HG02588 (cell line): ENCODE results near the gene KLHL14.
"Not testable (repeated sequence)": the region's sequence is repeated elsewhere in the genome, so short reads cannot be mapped to it uniquely, and the experiment has no call there.

Experiments used
- ATAC-seq: cut with Tn5 transposase; IDR thresholded peaks from one replicate; pipeline ENCODE4 v1.9.1; 2021; ENCODE audit warnings: mild to moderate bottlenecking, moderate library complexity; ENCODE audit not compliant: unreplicated experiment

KLHL14 gene, protein sequence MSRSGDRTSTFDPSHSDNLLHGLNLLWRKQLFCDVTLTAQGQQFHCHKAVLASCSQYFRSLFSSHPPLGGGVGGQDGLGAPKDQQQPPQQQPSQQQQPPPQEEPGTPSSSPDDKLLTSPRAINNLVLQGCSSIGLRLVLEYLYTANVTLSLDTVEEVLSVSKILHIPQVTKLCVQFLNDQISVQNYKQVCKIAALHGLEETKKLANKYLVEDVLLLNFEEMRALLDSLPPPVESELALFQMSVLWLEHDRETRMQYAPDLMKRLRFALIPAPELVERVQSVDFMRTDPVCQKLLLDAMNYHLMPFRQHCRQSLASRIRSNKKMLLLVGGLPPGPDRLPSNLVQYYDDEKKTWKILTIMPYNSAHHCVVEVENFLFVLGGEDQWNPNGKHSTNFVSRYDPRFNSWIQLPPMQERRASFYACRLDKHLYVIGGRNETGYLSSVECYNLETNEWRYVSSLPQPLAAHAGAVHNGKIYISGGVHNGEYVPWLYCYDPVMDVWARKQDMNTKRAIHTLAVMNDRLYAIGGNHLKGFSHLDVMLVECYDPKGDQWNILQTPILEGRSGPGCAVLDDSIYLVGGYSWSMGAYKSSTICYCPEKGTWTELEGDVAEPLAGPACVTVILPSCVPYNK

DNA sequence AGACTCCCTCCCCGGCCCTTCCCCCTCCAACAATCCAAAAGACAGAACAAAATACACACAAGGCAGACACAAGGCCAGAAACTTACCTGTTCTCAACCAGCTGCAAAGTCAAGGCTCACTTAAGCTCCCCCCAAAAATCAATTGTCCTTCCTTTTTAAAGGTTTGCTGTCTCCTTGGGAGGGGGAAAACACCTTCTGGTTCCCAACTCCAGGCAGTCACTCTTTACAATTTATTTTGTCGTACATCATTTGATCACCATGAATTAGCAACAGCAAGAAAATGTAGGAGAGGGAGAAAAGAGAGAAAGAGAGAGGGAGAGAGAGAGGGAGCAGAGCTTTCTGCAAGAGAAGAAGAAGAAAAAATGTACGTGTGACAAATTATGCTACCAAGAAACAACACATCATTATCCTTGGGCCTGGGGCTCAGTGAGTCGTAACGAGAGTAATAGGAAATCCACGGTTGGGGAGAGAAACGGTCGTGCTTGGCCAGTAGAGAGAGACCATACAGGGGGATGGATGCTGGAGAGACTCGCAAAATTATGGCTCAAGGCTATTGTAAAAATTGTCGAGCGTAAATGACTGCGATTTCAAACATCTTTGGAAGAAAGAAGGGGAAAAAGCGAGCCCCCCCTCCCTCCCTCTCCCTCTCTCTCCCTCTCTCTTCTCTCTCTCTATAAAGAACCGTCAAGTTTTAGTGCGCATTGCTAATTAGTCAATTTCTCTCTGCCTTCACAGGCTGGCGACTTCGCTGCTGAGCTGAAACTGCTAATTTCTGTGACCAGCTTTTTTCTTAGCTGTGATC is at the start of gene KLHL14:
TSS of gene KLHL14 (minus strand) at position 443 of the 801 bp plus-strand sequence. CDS start 2,432 bp downstream, outside the sequence.
- ATAC-seq = no peak

DNA sequence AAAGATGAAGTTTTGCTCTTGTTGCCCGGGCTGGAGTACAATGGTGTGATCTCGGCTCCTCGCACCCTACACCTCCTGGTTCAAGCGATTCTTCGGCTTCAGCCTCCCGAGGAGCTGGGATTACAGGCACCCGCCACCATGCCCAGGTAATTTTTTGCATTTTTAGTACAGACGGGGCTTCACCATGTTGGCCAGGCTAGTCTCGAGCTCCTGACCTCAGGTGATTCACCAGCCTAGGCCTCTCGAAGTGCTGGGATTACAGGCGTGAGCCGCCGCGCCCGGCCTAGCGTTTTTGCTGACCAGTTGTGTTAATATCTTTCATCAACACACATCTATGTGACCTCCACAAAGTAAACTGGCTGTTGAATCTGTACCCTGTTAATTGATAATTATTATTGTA is 49.4 kb upstream of the KLHL14 start:
- ATAC-seq = no peak

DNA sequence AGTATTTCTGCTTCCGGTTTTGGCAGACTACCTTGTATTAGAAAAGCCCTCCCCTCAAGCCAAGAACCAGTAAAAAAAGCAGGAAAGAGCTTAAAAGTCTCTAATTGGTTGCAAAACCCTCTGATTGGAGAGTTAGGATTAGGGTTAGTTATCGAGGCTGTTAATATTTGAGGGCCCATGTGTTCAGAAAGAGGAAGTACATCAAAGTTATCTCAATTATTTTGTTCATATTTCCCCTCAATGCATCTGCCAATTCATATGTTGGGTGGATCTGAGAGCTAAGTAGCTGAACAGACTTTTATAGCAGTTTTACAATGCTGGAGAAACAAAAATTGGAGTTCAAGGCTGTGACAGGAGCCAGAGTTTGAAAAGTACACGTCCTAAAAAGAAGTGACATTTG is 43.1 kb upstream of the KLHL14 start:
- ATAC-seq = no peak

DNA sequence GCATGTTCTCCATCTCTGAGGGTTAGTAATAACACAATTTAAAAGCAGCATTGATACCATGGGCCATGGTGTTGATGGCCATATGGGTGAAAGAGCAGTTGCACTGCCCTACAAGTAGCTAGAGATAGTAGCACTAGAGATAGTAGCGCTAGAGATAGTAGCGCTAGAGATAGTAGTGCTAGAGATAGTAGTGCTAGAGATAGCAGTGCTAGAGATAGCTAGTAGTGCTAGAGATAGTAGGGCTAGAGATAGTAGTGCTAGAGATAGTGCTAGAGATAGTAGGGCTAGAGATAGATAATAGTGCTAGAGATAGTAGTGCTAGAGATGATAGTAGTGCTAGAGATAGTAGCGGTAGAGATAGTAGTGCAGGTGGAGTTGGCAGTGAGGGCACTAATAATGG is 39.5 kb upstream of the KLHL14 start:
- no peak for ATAC-seq

DNA sequence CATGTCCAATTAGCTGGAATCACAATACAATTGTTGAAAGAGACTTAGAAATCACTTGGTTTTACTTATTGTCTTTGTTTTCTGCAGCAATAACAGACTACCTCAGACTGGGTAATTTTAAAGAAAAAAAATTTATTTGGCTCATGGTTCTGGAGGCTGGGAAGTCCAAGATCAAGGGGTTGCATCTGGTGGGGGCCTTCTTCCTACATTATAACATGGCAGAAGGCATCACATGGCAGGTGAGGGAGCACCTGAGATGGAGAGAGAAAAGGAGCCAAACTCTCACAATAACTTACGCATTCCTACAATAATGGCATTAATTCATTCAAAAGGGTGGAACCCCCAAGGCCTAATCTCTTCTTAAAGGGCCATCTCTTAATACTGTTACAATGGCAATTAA is 37.5 kb upstream of the KLHL14 start:
- ATAC-seq = no peak

DNA sequence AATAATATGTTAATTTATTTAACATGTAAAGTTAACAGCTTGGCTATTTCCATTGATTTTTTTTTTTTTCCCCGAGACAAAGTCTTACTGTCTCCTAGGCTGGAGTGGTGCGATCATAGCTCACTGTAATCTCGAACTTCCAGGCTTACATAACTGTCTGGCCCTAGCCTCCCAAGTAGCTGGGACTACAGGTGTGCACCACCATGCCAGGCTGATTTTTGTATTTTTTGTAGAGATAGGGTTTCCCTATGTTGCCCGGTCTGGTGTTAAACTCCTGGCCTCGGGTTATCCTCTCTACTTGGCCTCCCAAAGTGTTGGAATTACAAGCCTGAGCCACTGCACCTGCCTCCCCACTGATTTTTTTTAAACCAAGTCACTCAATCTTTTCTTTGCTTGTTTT is 32.5 kb upstream of the KLHL14 start:
- ATAC-seq = no peak

DNA sequence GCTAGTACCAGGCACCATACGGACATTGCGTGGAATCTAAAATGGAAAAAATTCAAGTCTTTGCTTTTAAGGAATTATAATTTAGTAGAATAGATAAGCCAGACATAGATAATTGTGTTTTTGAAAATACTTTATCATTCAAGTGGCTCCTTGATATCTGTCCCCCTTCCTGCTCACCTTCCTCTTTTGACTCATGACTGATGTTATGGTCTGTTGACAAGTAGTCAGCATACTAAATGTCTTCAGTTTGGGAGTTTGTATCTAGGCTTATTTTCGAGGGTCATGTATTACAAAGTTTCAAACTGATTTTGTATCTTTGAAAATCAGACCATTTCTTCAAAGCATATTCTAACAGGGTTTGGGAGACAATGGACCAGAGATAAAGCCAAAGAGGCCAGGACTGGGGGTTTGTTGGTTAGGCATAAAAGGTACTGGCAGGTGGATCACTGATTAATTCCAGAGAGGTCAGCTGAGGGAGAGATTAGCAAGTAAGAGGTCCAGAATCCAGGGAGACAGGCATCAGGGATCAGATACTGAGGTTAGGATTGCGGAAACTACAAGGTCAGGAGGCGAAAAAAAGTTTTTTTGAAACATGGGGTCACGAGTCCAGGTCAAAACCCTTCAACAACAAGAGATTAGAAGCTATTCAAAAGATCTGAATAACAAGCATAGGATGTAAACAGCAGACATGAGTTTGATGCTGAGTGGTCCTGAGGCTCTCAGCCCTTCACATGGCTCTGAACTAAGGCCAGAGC is 31.5 kb upstream of the KLHL14 start:
- ATAC-seq = no peak

DNA sequence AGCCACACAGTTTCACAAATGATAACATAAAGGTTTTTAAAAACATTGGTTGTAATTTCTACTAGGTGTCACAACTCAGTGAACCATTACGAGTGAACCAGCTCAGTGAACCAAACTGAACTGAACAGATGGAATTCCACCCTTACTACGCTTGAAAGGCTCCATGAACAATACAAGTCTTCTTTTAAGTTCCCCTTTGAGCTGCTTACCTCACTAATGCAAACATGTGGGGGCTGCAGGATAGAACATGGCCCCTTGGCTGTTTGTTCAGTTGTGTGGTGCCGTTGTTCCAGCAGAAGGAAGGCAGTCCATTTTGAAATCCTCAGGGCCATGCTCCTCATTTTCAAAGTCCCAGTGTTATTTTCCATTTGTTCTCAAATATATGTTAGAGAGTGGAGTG is 30.7 kb upstream of the KLHL14 start:
- peak; percentile 83 for ATAC-seq

DNA sequence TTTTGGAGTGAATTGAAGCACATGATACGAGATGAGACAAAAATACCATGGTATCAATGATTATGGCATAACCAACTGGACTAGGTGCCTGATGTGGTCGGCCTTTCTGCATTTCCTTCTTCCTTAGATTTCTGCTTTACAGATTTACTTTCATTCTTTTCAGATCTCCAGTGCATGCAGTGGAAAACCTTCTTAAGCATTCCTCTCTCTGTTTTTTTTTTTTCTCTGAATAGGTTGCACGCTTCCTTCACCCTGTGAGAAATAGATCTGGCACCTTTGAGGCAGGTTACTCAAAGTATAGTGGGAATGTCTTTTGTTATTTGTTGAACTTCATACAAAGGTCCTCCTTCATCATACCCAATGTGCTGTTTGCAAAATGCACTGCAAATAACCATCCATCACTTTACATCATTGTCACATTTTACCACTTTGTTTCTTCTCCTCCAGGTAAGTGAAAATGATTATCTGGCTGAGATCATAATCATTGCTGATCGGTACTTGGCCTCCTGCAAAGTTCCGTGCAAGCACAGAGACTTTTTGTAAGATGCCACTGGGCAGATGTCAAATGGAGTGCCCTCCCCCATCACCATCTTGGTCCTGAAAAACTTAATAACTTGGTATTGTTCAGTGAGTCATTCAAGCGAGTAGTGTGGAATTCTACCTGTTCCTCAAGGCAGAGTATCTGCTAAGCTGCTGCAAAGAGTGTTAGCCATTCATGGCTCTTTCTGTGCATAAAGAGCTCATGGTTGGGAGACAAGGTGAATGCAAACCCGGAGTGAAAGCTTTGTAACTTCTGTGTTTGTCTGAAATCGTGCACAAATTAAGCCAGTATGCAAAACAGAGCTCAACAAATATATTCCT is 30.0 kb upstream of the KLHL14 start:
- ATAC-seq = peak; percentile 51

DNA sequence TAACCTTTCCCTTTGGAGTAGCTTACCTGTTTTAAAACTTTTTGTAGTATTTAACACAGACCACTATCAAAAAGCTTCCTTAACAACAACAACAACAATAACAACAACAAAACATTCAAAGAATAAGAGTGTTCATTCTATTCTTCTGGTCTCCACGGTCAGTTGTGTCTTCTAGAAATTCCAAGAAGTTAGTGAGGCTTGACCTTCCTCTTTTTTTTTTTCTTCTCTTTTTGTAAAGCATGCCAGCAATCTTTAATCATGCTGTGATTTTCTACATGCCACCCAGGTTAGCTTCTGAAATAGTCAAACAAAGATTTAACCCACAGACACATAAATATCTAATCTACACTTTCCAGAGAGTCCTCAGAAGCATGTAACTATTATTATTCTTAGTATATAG is 28.4 kb upstream of the KLHL14 start:
- ATAC-seq = no peak

DNA sequence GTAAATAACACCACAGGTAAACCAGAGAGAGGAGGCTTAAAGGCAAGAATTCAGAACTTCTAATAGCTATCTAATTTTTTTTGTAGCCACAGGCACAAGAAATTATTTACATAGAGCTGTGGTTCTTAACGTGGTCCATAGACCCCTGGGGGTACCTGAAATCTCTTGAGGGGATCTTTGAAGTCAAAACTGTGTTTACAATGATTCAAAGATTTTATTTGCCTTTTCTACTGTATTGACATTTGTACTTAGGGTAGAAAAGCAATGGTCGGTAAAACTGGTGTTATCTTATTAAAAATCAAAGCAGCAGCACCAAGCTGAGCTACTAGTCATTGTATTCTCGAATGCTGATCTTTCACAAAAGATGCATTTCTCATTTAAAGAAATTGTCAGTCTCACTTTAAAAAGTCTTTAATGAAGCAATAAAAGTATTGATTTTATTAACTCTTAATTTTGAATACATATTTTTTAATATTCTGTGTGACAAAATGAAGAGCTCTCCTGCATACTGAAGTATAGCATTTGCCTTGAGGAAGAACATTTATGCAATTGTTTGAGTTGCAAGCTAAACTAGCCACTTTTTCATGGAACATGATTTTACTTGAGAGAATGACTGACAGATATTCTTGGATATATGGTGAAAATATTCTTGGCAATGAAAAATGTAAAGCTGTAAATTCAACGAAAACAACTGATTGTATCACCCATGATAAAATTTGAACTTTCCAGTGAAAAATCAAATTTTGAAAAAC is 25.6 kb upstream of the KLHL14 start:
- no peak for ATAC-seq

DNA sequence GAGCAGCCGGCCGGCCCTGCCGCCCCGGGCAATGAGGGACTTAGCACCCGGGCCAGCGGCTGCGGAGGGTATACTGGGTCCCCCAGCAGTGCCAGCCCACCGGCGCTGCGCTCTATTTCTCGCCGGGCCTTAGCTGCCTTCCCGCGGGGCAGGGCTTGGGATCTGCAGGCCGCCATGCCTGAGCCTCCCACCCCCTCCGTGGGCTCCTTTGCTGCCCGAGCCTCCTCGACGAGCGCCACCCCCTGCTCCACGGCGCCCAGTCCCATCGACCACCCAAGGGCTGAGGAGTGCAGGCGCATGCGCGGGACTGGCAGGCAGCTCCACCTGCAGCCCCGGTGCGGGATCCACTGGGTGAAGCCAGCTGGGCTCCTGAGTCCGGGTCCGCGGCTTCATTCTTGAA is 21.8 kb upstream of the KLHL14 start:
- ATAC-seq = not testable (repeated sequence)

DNA sequence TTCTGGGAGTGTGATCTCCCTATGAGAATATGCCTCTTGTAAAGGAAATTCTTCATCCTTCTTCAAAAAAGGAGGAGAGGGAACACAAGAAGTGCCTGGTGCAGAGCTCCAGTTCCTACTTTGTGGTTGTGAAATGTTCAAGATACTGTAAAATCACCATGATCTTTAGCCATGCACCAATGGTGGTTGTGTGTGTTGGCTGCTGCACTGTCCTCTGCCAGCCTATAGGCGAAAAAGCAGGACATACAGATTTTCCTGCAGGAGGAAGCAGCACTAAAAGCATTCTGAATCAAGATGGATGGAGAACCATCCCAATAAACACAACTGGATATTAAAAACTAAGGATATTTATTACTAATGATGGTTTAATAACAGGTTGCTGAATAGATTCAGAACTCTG is 6.2 kb upstream of the KLHL14 start:
- no peak for ATAC-seq

DNA sequence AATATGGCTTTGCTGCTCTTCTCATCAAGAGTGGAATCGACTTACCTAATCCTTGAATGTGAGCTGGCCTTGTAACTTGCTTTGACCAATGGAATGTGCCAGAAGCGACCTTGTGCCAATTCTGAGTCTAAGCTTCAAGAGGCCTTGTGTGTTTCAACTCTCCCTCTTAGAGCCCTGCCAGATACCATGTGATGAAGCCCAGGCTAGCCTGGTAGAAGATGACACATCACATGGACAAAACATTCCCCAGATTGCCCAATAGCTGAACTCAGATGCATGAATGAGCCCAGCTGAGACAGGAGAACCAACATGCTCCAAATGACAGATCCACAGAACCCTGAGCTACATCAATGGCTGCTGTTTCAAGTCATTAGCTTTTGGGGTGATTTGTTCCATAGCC is 4.2 kb upstream of the KLHL14 start:
- ATAC-seq = no peak

DNA sequence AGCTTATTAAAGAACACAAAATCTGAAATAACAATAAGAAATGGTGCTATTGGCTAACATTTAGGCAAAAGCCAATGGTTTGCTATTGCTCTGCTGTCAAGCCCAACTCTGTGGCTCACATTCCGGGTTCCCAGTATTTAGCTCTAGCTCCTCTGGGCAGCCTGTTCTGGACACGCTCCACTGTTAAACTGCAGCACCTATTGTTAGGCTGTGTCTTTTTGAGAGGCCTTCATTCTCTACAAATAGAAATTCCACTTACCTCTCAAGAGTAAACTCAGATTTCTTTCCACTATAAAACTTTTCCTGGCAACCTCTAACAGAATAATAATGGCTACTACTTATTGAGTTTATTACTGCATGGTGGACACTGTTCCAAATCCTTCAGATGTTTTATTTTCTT is 3.7 kb upstream of the KLHL14 start:
- ATAC-seq = no peak

DNA sequence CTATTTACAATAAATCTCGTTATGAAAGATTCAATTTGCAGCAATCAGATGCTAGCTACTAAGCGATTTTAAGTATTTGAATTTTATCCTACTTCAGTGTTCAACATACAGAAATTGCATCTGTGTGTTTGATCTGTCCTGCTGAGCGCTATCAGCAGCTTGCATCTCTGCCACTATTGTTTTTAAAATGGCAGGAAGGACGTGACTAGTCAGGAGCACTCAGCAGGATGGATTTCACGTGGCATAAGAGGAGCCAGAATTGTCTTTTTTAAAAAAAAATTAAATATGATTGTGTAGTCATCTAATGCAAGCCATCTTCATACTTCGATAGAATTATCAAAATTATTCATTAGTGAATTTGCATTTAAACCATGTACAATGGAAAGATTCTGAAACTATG is 2.8 kb upstream of the KLHL14 start:
- no peak for ATAC-seq

DNA sequence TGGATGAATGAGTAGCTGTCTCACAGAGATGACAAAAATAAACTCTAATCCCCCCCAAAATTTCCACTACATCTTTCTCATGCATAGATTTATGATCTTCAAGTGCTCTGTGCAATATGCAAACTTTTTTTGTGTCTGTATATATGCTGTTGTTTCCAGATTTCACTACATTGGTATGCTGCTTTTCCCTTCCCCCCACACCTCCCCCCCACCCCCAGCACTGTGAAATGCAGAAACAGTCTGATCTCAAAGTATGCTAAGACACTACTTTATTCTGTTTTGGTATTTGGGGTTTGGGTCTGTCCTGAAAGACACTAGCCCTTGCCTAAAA is 524 bp upstream of the KLHL14 start:
- no peak for ATAC-seq

DNA sequence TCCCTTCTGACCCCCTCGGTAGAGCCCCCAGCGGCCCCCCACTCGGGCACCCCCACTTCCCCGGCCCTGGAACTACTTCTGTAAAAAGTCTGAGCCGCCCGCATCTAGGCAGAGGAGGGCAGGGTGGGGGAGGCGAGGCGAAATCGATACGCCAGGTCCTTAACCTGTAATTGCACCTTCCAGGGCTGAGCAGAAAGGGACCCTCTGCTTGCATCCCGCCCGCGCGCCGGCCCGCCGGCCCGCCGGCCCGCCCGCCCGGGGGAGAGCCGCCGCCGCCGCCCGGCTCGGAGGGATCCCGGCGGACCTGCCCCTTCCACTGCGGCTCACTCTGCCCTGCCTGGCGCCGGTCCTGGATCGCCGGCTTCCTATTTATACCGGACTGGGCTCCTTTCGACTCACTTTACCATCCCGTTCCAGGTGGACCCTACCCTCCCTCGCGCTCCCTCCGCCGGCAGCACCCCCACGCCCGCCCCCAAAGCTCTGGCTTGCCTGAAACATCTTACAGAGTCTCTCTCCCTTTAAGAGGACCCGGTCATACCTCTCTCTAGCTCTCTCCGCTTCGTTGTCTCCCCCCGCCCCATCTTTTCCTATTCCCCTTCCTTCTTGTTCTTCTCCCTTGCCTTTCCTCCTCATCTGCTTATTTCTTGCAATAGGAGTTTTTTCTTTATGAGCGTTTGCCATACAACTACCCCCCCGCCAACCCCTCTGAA is 797 bp downstream of the KLHL14 start:
- no peak for ATAC-seq

DNA sequence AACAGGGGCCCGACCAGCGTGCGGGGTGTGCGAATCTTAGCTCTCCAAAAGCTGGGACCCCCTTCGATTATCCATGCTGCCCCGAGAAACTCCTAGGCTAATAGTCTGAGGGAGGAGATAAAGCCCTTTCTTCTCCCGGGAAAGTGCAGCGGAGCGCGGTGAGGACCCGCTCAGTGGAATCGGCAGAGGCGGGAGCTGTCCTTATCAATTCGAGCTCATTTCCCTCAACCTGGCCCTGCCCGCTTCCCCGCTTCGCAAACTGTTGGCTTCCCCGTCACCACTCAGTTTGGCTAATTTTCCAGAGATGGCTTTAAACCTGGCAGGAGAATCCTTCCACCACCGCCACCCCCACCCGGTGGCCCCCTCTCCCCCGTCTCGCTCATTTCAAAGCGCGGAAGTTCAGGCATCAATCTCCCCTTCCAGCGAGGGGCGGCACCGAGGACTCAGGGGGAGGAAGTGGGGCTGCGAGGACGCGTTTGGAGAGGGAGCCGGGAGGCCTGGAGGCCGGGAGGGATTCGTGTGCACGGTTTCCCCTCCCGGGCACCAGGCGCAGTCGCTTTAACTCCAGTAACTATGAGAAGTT is 1.6 kb downstream of the KLHL14 start:
- no peak for ATAC-seq
